OCI-LY7 (cell line): ENCODE data around the gene ADAM12.

Source experiments
- CTCF ChIP-seq: fragments of 200-600 bp; sonication (generic); conservative IDR thresholded peaks from 2 replicates; pipeline ENCODE4 v1.5.1; 2014; ENCODE audit warnings: mild to moderate bottlenecking, antibody characterized with exemption, low read length, moderate library complexity, mixed read lengths
- EZH2phosphoT487 ChIP-seq: fragments of 200-600 bp; sonication (generic); IDR thresholded peaks from 2 replicates; pipeline ENCODE4 v1.6.1; 2018; ENCODE audit warnings: low read depth, borderline replicate concordance, mild to moderate bottlenecking, mixed run types, antibody characterized with exemption, low read length, moderate library complexity, mixed read lengths

- TF ChIP-seq CTCF (no peak), EZH2phosphoT487 (no peak)
These were observed 134.7 kb downstream of the ADAM12 start for GRCh38 chr10:126253611-126253998.
